ENCODE results near the gene SLC2A4.
A peak's percentile ranks its signal among the peaks of the same experiment; 100 is the strongest.
"Not testable (repeated sequence)": the region's sequence is repeated elsewhere in the genome, so short reads cannot be mapped to it uniquely, and the experiment has no call there.

Gene SLC2A4

GRCh38 chr17:7281074-7281952, at the start of gene SLC2A4:
Gene SLC2A4, plus strand, starts transcription at chr17:7281718. Its CDS starts 217 bp downstream, at chr17:7281935.
- peak; percentile 91 for DNase-seq

GRCh38 chr17:7232114-7232513, 49.4 kb upstream of the SLC2A4 start:
- DNase-seq: no peak

DNA sequence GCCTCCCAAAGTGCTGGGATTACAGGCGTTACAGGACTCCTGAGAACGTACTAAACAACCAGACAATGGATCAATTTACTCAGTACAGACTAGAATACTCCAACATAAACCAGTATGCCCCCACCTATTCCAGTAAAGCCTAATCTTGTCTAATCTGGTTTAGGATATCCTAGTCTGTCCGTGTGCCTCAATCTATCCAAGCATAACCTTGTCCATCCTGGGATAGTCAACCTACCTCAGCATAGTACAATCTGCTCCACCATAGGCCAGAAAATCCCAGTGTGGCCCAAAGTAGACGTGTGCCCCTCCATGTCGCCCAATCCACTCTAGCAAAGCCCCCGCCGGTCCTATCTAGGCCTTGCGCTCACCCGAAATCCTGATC, 47.8 kb upstream of the SLC2A4 start:
- DNase-seq: no peak

DNA sequence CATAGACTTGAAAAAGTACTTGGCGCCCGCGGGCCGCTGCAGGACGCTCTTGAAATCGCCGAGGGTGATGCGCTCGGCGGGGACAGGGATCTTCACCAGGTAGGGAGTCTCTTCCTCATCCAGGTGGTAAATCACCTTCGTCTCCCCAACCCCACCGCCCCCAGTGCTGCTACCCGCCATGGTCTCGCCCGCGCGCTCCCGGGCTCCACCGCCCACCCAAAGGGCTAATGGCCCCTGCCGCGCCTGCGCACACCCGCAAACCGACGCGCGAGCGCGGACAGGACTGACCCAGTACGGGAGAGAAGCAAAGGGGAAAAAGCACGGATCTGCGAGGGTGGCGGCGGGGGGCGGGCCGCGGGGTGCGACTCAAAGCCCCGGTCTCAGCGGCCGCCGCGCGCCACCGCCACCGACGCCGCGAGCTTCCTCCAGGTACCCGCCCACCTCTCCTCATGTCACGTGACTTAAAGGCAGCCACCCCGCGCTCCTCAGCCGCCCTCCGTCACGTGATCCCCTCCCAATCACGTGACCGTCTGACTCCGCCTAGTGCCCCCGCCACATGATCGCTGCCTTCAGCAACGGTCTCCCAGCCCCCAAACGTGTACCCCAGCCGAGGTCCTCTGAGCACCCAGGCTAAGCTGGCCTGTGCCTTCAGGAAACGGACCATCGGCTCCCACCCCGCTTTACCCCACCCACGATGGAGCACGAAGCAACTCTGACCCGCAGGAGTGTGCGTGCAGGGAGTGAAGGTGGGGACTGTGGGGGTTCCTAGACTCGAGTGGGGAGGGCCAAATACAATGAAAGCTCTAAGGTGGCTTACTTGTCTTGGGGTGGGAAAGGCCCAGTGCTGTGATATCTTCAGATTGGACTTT, 47.2 kb upstream of the SLC2A4 start, which contains the start of gene DVL2:
Gene DVL2, minus strand, starts transcription at position 435 of the 869 bp plus-strand sequence. Its CDS starts 255 bp downstream, at position 180.
- peak; percentile 84 for DNase-seq

- DNase-seq: peak; percentile 54
Measured at GRCh38 chr17:7235693-7236665, 45.5 kb upstream of the SLC2A4 start.

- no peak for DNase-seq
Measured at GRCh38 chr17:7236808-7237207, 44.7 kb upstream of the SLC2A4 start.

- no peak for DNase-seq
Measured at GRCh38 chr17:7237266-7237760, 44.2 kb upstream of the SLC2A4 start.

DNA sequence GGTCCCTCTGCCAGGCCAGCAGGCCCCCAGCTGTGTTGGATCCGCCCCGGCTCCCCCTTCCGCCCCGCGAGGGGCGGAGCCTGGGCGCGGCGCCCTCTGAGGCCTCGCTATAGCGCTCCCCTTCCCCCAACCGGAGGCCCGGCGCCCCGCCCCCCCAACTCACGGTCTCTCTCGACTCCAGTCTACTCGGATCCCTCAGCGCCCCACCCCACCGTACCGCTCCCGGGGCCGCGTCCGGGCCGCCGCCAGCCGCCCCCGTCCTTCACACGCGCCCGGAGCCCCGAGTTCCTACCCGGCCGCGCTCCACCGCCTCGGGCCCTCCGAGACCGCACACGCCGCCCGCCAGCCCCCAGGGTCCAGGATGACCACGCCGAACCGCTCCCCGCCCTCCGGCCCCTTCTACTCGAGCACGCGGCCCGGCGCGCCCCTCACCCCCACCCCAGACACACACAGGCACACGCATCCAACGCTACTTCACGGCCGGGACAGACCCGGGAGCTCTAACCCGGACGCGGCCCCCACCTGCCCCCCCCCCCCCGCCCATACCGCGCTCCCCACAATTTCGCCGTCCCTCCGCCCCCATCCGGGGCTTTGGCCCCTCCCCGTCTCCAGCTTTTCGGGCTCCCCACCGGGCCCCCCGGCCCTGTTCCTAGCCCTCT, 43.6 kb upstream of the SLC2A4 start:
- peak; percentile 46 for DNase-seq

DNA sequence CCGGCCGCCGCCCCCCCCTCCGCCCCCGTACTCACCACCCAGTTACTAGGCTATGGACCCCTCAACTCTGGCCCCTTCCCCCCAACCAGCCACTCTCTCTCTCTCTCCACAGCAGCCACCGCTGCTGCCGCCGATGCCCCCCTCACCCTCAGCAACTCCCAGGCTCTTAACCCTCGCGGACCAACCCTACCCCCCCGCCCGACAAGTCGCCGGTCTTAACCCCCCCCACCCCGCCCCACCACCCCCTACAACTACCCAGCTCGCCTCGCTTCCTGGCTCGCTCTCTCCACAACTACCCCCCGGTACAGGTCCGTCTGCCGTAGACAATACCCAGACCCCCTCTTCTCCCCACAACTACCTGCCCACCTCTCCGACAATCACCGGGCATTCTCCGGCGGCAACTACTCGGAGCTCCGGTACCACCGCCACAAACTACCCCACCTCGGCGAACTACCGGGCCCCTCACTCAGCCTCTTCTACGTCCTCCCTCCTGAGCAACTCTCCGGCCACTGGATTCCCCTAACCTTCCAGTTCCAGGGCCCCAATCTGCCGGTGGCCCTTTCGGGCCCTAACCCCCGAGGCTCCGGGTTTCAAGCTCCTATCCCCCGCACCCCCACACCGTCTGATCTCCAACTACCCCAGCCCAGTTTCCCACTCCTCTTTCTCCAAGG, 43.0 kb upstream of the SLC2A4 start:
- DNase-seq: no peak

DNA sequence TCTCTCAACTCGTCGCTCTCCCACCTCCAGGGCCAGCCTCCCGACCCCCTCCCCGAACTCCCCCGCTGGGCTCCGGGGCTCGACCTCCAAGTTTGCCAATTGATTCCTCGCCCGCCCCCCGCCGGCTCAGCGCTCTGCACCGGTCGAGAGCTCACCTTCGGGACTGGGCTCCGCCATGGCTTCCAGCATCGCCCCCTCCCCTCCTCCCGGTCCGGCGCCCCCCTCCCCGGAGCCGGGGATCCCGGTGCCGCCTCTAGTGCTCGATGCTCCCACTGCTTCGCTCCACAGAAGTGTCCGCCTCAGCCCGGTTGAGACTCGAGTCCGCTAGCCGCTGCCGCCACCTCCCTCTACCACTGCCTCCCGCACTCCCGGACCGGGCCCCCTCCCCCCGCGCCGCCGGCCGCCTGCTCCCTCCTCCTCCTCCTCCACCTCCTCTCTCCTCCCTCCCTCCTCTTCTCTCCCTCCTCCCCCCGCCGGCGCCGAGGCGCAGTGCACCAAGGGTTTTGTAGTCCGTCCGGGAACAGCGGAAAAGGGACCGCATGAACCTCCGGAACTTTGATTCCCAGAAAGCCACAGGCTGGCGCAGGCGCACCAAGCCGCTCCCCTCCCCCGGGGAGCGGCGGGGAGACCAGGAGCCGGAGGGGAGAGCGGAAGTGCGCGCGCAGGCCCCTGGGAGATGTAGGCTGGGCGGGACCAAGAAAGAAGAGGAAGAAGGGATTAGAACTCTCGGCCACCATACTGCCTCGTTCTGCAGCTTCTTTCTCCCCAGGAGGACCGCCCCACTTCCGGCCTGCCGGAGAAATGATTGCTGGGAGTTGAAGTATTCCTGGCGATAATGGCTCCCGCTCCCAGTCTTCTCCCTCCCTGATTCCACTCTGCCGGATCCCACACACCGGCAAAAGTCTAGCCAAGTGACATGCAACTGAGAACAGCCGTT, 42.2 kb upstream of the SLC2A4 start, which contains the start of gene PHF23:
Gene PHF23, minus strand, starts transcription at position 367 of the 937 bp plus-strand sequence. Its CDS starts 178 bp downstream, at position 189.
- peak; percentile 99 for DNase-seq

GRCh38 chr17:7240375-7240774, 41.1 kb upstream of the SLC2A4 start:
- DNase-seq: no peak

DNA sequence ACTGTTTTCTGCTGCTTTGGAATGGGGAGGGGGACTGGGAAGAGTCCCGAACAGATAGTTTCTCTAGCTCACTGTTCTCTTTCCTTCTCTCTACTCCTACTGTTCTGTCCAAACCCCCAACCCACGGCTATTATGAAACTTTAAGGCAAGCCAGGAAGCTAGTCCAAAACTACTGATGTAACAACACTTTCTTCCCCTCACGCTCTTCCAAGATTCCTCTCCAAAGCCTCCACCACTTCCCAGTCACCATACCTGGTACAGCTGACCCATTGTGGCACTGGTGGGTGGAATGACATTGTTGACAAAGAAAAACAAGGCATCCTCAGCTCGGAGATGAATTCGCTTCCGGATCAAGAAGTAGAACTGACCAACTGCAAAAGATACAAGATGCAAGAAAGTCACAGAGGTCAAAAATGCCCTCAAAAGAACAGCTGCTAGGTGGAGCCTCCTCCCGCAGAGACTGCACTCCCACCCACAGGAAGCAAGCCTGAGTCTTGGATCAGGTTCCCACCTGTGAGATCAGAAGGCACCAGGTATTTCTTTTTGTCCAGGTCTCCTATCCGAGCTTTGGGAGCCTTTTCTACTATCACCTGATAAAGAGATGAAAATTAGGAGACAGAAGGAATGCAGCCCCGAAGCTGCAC, 40.3 kb upstream of the SLC2A4 start:
- DNase-seq: no peak

- DNase-seq: peak; percentile 81
Measured at GRCh38 chr17:7241783-7242716, 39.5 kb upstream of the SLC2A4 start, which contains the start of gene GABARAP. Gene GABARAP, minus strand, starts transcription at chr17:7242449. Its CDS starts 119 bp downstream, at chr17:7242330.

DNA sequence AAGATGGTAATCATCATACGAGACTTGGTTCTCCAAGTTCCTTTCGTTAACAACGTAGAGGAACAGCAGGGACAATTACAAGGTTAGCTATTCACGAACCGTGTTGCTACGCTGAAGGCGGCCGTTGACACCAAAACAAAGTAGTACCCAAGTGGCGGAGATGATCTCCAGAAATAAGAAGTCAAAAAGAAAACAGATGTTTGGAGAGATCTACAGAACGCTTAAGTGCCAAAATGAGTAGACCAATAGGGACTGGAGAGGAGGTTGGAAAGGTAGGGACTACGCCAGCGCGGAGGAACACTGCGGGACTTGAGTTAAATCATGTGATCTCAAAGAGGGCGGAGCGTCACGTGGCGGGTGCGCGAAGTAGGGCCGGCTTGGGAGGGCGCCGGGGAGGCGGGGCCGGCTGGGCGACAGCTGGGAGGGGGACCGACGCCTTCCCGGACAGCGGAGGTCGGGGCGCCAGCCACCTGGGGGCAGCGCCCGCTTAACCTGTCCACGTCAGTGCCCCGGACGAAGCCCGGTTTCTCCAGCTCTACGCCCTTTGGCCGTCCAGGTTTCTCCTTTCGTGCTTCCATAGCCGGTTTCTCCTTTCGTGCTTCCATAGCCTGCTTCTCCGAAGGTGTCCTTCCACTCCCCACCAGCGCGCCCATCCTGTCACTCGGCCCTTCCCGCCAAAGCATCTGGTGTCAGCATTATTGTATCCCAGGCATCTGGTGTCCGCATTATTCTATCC, 38.6 kb upstream of the SLC2A4 start:
- DNase-seq: peak; percentile 82

GRCh38 chr17:7243453-7243729, 38.1 kb upstream of the SLC2A4 start:
- DNase-seq: no peak

DNA sequence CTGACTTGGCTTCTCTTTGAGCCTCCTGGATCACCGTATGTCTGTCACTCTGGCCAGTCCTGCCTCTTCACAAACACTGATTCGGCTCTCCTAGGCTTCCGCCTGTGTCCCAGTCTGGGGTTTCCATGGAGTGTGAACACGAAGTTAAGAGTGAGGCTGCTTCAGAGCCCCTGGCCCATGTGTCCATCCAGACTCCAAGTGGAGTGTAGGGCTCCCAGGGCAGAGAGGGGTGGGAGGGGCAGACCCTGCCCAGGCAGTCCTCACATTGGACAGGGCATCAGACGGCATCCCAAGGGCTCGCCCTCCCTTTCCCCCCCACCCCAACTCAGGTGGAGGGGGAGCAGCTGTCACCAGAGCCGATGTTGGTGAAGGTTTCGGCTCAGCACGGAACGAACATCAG, 37.7 kb upstream of the SLC2A4 start:
- not testable (repeated sequence) for DNase-seq

GRCh38 chr17:7246779-7247178, 34.7 kb upstream of the SLC2A4 start:
- DNase-seq: no peak
